Neutrophil (primary cell): Measurements from ENCODE around the gene FAM3B.

ENCODE experiments used
- H3K27ac ChIP-seq: fragments of 200-600 bp; sonication (generic); 2 replicates; pipeline ENCODE4 v1.5.1; 2016; ENCODE audit warnings: mild to moderate bottlenecking, moderate library complexity
- H3K27me3 ChIP-seq: fragments of 200-600 bp; sonication (generic); 2 replicates; pipeline ENCODE4 v1.6.0; 2016; ENCODE audit warnings: mild to moderate bottlenecking
- H3K36me3 ChIP-seq: fragments of 200-600 bp; sonication (generic); 2 replicates; pipeline ENCODE4 v1.5.1; 2017
- H3K4me1 ChIP-seq, 2 experiments: fragments of 200-600 bp in 1 of 2; sonication (generic) in 1 of 2; 1 replicate in 1 of 2; 2 replicates in 1 of 2; pipeline versions ENCODE4 v1.5.1 to v1.6.1; 2013 to 2016; ENCODE audit warnings: low read depth in 1 of 2, low read length in 1 of 2, mild to moderate bottlenecking in 1 of 2, moderate library complexity in 1 of 2; ENCODE audit not compliant: control insufficient read depth in 1 of 2, insufficient read depth in 1 of 2
- H3K4me3 ChIP-seq, 2 experiments: fragments of 200-600 bp in 1 of 2; sonication (generic) in 1 of 2; 1 replicate in 1 of 2; 2 replicates in 1 of 2; pipeline ENCODE4 v1.5.1; 2013 to 2016; ENCODE audit warnings: low read depth in 1 of 2, low read length in 1 of 2, mild to moderate bottlenecking in 1 of 2, moderate library complexity in 1 of 2
- H3K9me3 ChIP-seq: fragments of 200-600 bp; sonication (generic); 2 replicates; pipeline ENCODE4 v1.5.1; 2016
- CTCF ChIP-seq: fragments of 200-600 bp; sonication (generic); IDR thresholded peaks from 2 replicates; pipeline ENCODE4 v1.5.1; 2016; ENCODE audit warnings: antibody characterized with exemption

FAM3B gene

DNA sequence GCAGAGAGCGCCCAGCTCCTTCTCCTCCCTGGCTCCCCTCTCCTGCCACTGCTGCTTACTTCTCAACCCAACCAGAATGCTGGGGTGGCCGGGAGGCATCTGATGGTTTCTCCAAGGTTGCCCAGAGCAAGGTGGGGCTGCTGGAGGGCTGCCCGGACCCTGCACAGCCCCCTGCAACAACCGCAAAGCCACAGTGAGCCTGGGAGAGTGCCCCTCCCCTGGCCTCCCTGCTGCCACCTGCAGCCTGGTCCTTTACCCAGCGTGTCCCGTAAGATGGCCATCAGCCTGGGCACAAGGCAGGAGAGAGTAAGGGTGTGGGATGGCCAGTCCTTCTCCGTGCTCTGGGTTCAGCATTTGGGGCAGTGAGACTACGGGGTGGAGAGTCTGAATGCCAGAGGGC is 62.2 kb downstream of the FAM3B start:
- no peaks in the 10 kb centered on the region for H3K4me1 ChIP-seq
- no peak for TF ChIP-seq CTCF
- no peak overlapping the region for H3K27ac ChIP-seq
- no peaks in the 10 kb centered on the region for H3K27me3 ChIP-seq
- no peaks in the 10 kb centered on the region for H3K9me3 ChIP-seq
- H3K4me3 ChIP-seq = no peak overlapping the region
- H3K36me3 ChIP-seq = peaks cover 98% of the 10 kb centered on the region

- no peak for TF ChIP-seq CTCF
- Histone ChIP-seq H3K9me3 (no peaks in the 10 kb centered on the region), H3K4me3 (no peak overlapping the region), H3K36me3 (peaks cover 98% of the 10 kb centered on the region), H3K4me1 (no peaks in the 10 kb centered on the region), H3K27ac (no peak overlapping the region), H3K27me3 (no peaks in the 10 kb centered on the region)
These were observed 63.3 kb downstream of the FAM3B start for GRCh38 chr21:41379901-41380300.

- Histone ChIP-seq H3K9me3 (no peaks in the 10 kb centered on the region), H3K4me1 (no peaks in the 10 kb centered on the region), H3K4me3 (no peak overlapping the region), H3K36me3 (peaks cover 98% of the 10 kb centered on the region), H3K27ac (no peak overlapping the region), H3K27me3 (no peaks in the 10 kb centered on the region)
- no peak for TF ChIP-seq CTCF
These were observed 65.1 kb downstream of the FAM3B start for GRCh38 chr21:41381731-41382130.

GRCh38 chr21:41387042-41387819 is 70.6 kb downstream of the FAM3B start:
- H3K4me1 ChIP-seq = no peaks in the 10 kb centered on the region
- no peaks in the 10 kb centered on the region for H3K9me3 ChIP-seq
- peak overlapping the region; percentile 16 for H3K27ac ChIP-seq
- no peaks in the 10 kb centered on the region for H3K27me3 ChIP-seq
- TF ChIP-seq CTCF = no peak
- no peak overlapping the region for H3K4me3 ChIP-seq
- H3K36me3 ChIP-seq = peaks cover 100% of the 10 kb centered on the region

- Histone ChIP-seq H3K9me3 (no peaks in the 10 kb centered on the region), H3K27ac (peak overlapping the region; percentile 16), H3K4me3 (no peak overlapping the region), H3K27me3 (no peaks in the 10 kb centered on the region), H3K4me1 (no peaks in the 10 kb centered on the region), H3K36me3 (peaks cover 100% of the 10 kb centered on the region)
- TF ChIP-seq CTCF = no peak
These were observed 71.2 kb downstream of the FAM3B start for GRCh38 chr21:41387824-41388223.
